NCI-H146 (cell line): ENCODE measurements around the gene CMIP.
"Not testable (repeated sequence)": the region's sequence is repeated elsewhere in the genome, so short reads cannot be mapped to it uniquely, and the experiment has no call there.

Source experiments
- DNase-seq: peaks from one replicate; lab custom pipeline; 2025; lab: John Stamatoyannopoulos, UW

The CMIP gene

GRCh38 chr16:81568749-81569087, 124.1 kb downstream of the CMIP start:
- no peak for DNase-seq

- no peak for DNase-seq
Measured at GRCh38 chr16:81569361-81570034, 124.9 kb downstream of the CMIP start.

GRCh38 chr16:81570151-81570846, 125.7 kb downstream of the CMIP start:
- DNase-seq = no peak

GRCh38 chr16:81571175-81571574, 126.6 kb downstream of the CMIP start:
- no peak for DNase-seq

- no peak for DNase-seq
Measured at GRCh38 chr16:81571592-81572385, 127.2 kb downstream of the CMIP start.

GRCh38 chr16:81572386-81573144, 128.0 kb downstream of the CMIP start:
- DNase-seq = no peak

- DNase-seq = no peak
Measured at GRCh38 chr16:81573533-81574020, 129.0 kb downstream of the CMIP start.

GRCh38 chr16:81574168-81574567, 129.6 kb downstream of the CMIP start:
- no peak for DNase-seq

- no peak for DNase-seq
Measured at GRCh38 chr16:81575307-81575706, 130.7 kb downstream of the CMIP start.

- no peak for DNase-seq
Measured at GRCh38 chr16:81575834-81576233, 131.2 kb downstream of the CMIP start.

GRCh38 chr16:81576696-81577095, 132.1 kb downstream of the CMIP start:
- DNase-seq = no peak

- not testable (repeated sequence) for DNase-seq
Measured at GRCh38 chr16:81577272-81577671, 132.7 kb downstream of the CMIP start.

- DNase-seq = no peak
Measured at GRCh38 chr16:81578076-81578475, 133.5 kb downstream of the CMIP start.

- no peak for DNase-seq
Measured at GRCh38 chr16:81578636-81579413, 134.2 kb downstream of the CMIP start.

GRCh38 chr16:81581107-81581506, 136.5 kb downstream of the CMIP start:
- no peak for DNase-seq

GRCh38 chr16:81582655-81583441, 138.2 kb downstream of the CMIP start:
- DNase-seq = no peak

- DNase-seq = no peak
Measured at GRCh38 chr16:81583893-81584631, 139.5 kb downstream of the CMIP start.

- DNase-seq = no peak
Measured at GRCh38 chr16:81585785-81586184, 141.2 kb downstream of the CMIP start.

- no peak for DNase-seq
Measured at GRCh38 chr16:81586417-81586816, 141.8 kb downstream of the CMIP start.
